Measurements from ENCODE around the gene UNC5A. TPM values are rescaled to one million over a fixed set of nuclear protein-coding genes. Genes with fewer than 3 reads are reported as not detected.

The UNC5A gene
- total RNA-seq, 6 experiments from 2014 or later: not detected

DNA sequence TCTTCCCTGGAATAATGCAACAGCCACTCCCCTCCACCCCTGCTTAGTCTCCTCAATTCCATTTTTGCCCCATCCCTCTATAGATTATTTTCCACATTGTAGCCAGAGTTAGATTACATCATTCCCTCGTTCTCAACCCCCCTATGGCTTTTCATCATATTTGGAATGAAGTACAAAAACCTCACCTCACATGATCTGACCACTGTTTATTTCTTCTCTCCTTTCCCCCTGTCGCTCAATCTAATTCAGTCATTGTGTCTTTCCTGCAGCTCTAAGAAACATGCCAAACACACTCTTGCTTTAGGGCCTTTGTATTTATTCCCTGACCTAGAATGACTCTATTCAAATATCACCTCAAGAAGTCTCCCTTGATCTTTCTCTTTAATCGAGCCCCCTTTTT, 111.4 kb downstream of the UNC5A start:
- H3K9me3 Mint-ChIP-seq: no peaks in the 10 kb centered on the region
- TF ChIP-seq, protein P1, sequence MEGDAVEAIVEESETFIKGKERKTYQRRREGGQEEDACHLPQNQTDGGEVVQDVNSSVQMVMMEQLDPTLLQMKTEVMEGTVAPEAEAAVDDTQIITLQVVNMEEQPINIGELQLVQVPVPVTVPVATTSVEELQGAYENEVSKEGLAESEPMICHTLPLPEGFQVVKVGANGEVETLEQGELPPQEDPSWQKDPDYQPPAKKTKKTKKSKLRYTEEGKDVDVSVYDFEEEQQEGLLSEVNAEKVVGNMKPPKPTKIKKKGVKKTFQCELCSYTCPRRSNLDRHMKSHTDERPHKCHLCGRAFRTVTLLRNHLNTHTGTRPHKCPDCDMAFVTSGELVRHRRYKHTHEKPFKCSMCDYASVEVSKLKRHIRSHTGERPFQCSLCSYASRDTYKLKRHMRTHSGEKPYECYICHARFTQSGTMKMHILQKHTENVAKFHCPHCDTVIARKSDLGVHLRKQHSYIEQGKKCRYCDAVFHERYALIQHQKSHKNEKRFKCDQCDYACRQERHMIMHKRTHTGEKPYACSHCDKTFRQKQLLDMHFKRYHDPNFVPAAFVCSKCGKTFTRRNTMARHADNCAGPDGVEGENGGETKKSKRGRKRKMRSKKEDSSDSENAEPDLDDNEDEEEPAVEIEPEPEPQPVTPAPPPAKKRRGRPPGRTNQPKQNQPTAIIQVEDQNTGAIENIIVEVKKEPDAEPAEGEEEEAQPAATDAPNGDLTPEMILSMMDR (IDR thresholded peaks at IDR 0.05): no peak
- H3K27me3 Mint-ChIP-seq (ENCODE audit: insufficient read depth): no peaks in the 10 kb centered on the region
- no peak overlapping the region for H3K4me3 Mint-ChIP-seq
- no peaks in the 10 kb centered on the region for H3K36me3 Mint-ChIP-seq (ENCODE audit: low read depth)
- DNase-seq: no peak
- H3K4me1 Mint-ChIP-seq (ENCODE audit: low read depth): no peaks in the 10 kb centered on the region
- H3K27ac Mint-ChIP-seq: no peak overlapping the region

DNA sequence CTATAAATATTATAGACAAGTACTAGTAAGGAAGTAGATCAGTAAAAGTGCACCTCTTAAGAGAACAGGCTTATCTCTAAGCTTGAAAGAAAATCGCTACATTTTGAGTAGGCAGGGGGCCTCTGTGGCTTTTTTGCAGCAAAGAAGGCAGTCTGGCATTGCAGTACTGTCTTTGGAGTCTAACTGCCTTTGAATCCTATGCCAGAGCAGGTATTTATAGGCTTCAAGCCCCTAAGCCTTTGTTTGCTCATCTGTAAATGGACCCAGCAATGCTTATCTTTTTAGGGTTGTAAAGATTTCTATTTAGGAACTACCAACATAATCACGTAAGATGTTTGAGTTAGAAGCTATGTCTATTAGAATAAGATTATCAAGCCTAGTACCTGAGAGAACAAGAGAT, 112.5 kb downstream of the UNC5A start:
- H3K36me3 Mint-ChIP-seq (ENCODE audit: low read depth): no peaks in the 10 kb centered on the region
- no peaks in the 10 kb centered on the region for H3K4me1 Mint-ChIP-seq (ENCODE audit: low read depth)

DNA sequence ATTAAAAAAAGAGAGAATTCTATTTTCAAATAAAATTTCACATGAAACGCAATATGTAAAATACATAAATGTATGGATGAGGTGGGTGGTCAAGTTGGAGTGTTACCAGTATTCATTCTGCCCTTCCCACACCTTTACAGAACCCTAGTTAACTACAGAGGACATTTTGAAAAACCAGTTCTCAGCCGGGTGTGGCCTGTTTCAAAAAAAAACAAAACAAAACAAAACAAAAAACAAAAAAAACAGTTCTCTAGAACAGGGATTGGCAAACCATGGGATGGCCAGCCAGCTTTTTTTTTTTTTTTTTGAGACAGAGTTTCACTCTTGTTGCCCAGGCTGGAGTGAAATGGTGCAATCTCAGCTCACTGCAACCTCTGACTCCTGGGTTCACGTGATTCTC, 117.2 kb downstream of the UNC5A start:
- Mint-ChIP-seq H3K27me3 (ENCODE audit: insufficient read depth) (no peaks in the 10 kb centered on the region), H3K4me1 (ENCODE audit: low read depth) (no peaks in the 10 kb centered on the region), H3K4me3 (no peak overlapping the region), H3K27ac (no peak overlapping the region), H3K9me3 (no peaks in the 10 kb centered on the region), H3K36me3 (ENCODE audit: low read depth) (peaks cover 10% of the 10 kb centered on the region; the same call in 1 of the 2 replicates)
- TF ChIP-seq, protein P1 (IDR thresholded peaks at IDR 0.05): no peak
- no peak for DNase-seq

More for the DNA sequence above, 112.5 kb downstream of the UNC5A start:
- Mint-ChIP-seq H3K27ac (no peak overlapping the region), H3K4me3 (no peak overlapping the region), H3K9me3 (no peaks in the 10 kb centered on the region), H3K27me3 (ENCODE audit: insufficient read depth) (no peaks in the 10 kb centered on the region)
- no peak for DNase-seq
- TF ChIP-seq, protein P1 (IDR thresholded peaks at IDR 0.05): no peak

DNA sequence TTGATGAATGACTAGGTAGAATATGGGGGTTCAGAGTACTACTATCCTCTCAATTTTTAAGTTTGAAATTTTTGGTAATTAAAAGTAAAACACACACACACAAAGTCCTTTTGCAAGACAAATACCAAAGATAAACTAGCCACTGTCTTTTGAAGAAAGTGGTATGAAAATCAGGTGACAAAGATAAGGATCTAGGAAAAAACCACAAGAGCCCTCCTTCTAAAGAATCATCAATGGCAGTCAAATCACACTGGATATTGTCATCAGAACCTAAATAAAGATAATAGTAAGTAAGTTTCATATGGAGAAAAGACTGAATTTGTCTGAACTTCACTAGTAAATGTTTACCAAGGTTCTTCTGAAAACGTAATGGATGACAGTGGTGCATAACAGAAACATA, 119.3 kb downstream of the UNC5A start:
- Mint-ChIP-seq H3K36me3 (ENCODE audit: low read depth) (peaks cover 10% of the 10 kb centered on the region; the same call in 1 of the 2 replicates), H3K9me3 (no peaks in the 10 kb centered on the region), H3K27ac (no peak overlapping the region), H3K4me1 (ENCODE audit: low read depth) (no peaks in the 10 kb centered on the region), H3K27me3 (ENCODE audit: insufficient read depth) (no peaks in the 10 kb centered on the region), H3K4me3 (no peak overlapping the region)
- TF ChIP-seq, protein P1 (IDR thresholded peaks at IDR 0.05): no peak
- no peak for DNase-seq

Other genes starting within 250 kb of the UNC5A start
- 1 to 10 TPM; 2.3 to 5.4 (median 2.6) TPM for gene GPRIN1, start 200.4 kb upstream of the UNC5A start, total RNA-seq (2021; fragmentation: NEBNext Ultra II Directional; extraction: Animal tissue kit (Norgen Biotek cat#: 25700))
- not detected for gene SNCB, start 180.0 kb upstream of the UNC5A start, total RNA-seq (2021; fragmentation: NEBNext Ultra II Directional; extraction: Animal tissue kit (Norgen Biotek cat#: 25700))
- gene EIF4E1B, start 179.9 kb upstream of the UNC5A start, total RNA-seq (2021; fragmentation: NEBNext Ultra II Directional; extraction: Animal tissue kit (Norgen Biotek cat#: 25700)): not detected
- 10 to 100 TPM; 51.4 to 64.9 (median 57.6) TPM for gene TSPAN17, start 163.1 kb upstream of the UNC5A start, total RNA-seq (2021; fragmentation: NEBNext Ultra II Directional; extraction: Animal tissue kit (Norgen Biotek cat#: 25700))
- not detected for gene HK3, start 88.8 kb downstream of the UNC5A start, total RNA-seq (2021; fragmentation: NEBNext Ultra II Directional; extraction: Animal tissue kit (Norgen Biotek cat#: 25700))
- gene UIMC1, start 196.2 kb downstream of the UNC5A start, total RNA-seq (2021; fragmentation: NEBNext Ultra II Directional; extraction: Animal tissue kit (Norgen Biotek cat#: 25700)): 10 to 100 TPM; 19.8 to 34.4 (median 23.6) TPM
- 10 to 100 TPM; 11.2 to 15.1 (median 12.0) TPM for gene ZNF346, start 212.1 kb downstream of the UNC5A start, total RNA-seq (2021; fragmentation: NEBNext Ultra II Directional; extraction: Animal tissue kit (Norgen Biotek cat#: 25700))

Measured in HFFc6 (cell line).